Adrenal gland (tissue), 12 donors: ENCODE measurements around the gene ANKIB1. TPM values are rescaled to one million over a fixed set of nuclear protein-coding genes. Genes with fewer than 3 reads are reported as not detected.
"Not testable (repeated sequence)": the region's sequence is repeated elsewhere in the genome, so short reads cannot be mapped to it uniquely, and the experiment has no call there.

ENCODE experiments used
- DNase-seq, 7 donors: peaks; one replicate each; pipeline ENCODE4 v3.0.0-alpha.2; 2019 to 2020
- H3K27ac ChIP-seq, 5 donors: fragments of 200-600 bp; sonication (generic) in 4 of 5; 1 replicate in 3 of 5; 2 replicates in 2 of 5; pipeline versions ENCODE4 v1.5.1 to v1.8.0; 2016 to 2020; ENCODE audit warnings: mild to moderate bottlenecking in 1 of 5
- H3K27me3 ChIP-seq: fragments of 200-600 bp; 2 replicates; pipeline ENCODE4 v1.8.0; 2021
- H3K36me3 ChIP-seq, 2 donors: fragments of 200-600 bp; replicated peaks in 1 of 2; 1 replicate in 1 of 2; 2 replicates in 1 of 2; pipeline versions ENCODE4 v1.5.1 to v1.8.0; 2018 to 2022
- H3K4me1 ChIP-seq, 2 donors: fragments of 200-600 bp; replicated peaks in 1 of 2; 1 replicate in 1 of 2; 2 replicates in 1 of 2; pipeline versions ENCODE4 v1.5.1 to v1.8.0; 2018 to 2021
- H3K4me3 ChIP-seq, 4 donors: fragments of 200-600 bp; sonication (generic) in 3 of 4; one replicate each; pipeline ENCODE4 v1.5.1; 2016 to 2018
- H3K9me3 ChIP-seq, 3 donors: fragments of 200-600 bp; sonication (generic) in 1 of 3; replicated peaks in 1 of 3; 1 replicate in 2 of 3; 2 replicates in 1 of 3; pipeline versions ENCODE4 v1.5.1 to v1.8.0; 2016 to 2021
- POLR2A ChIP-seq, 2 donors: fragments of 450-650 bp; IDR thresholded peaks; one replicate each; pipeline ENCODE4 v1.6.1; 2017; ENCODE audit warnings: antibody characterized with exemption in 2 of 2, mild to moderate bottlenecking in 2 of 2, moderate library complexity in 1 of 2
- WGBS, 4 donors: extraction: QIAGEN DNeasy Blood & Tissue Kit in 2 of 4; methylation state at CpG; one replicate each; pipeline versions ENCODE4 v1.1.5 to v1.1.7; 2013 to 2017; 5-methylcytosine and 5-hydroxymethylcytosine counted together
- intact Hi-C, 2 donors: fragments of 100-400 bp; cut with DNase I; formaldehyde crosslinking; loops; one replicate each; pipeline versions ENCODE4 v1.14.1 to v1.15.0; 2022 to 2023
- polyA plus RNA-seq, 3 donors: library from polyadenylated mRNA; stranded (reverse); fragments of 200-250 nt in 2 of 3; fragments of 350-450 nt in 1 of 3; fragmentation: Illumina TruSeq in 1 of 3; extraction: RNeasy Lipid Tissue Mini Kit (QIAGEN cat#74804) in 1 of 3; gene quantifications; one replicate each; pipeline ENCODE4 v1.2.3, GENCODE V29; 2013 to 2014
- total RNA-seq, 9 donors: library from RNA; depleted of rRNA in 4 of 9; stranded (reverse); fragments of >200 nt in 4 of 9; fragments of 120-200 nt in 1 of 9; fragmentation: NEBNext Ultra II Directional in 1 of 9; extraction: Animal tissue kit (Norgen Biotek cat#: 25700) in 1 of 9; gene quantifications; one replicate each; pipeline versions ENCODE4 v1.1.0 to v1.2.4, GENCODE V29; 2013 to 2023
- TF ChIP-seq, protein P1 (sequence below), 6 experiments: fragments of 450-650 bp in 4 of 6; fragments of 200-600 bp in 2 of 6; sonication (generic) in 1 of 6; IDR thresholded peaks; 1 replicate in 5 of 6; 2 replicates in 1 of 6; pipeline versions ENCODE4 v1.5.1 to v1.8.0; 2016 to 2021; ENCODE audit warnings: antibody characterized with exemption in 6 of 6, mild to moderate bottlenecking in 2 of 6, moderate library complexity in 1 of 6
- donor health status: healthy with polysubstance abuse.
- donor health status: Bipolar disorder and iron deficiency.
- donor health status: DM: yes; HTN: yes; CAD: no.
- donor health status: DM: no; HTN: no; CAD: no.
- donor health status: DM: no; HTN: no; CAD: no.
- donor health status: DM: yes; HTN: yes; CAD: no.

ANKIB1 gene
- total and polyA plus RNA-seq, 12 donors, result 10.3 to 57.0 (median 42.9) TPM

DNA sequence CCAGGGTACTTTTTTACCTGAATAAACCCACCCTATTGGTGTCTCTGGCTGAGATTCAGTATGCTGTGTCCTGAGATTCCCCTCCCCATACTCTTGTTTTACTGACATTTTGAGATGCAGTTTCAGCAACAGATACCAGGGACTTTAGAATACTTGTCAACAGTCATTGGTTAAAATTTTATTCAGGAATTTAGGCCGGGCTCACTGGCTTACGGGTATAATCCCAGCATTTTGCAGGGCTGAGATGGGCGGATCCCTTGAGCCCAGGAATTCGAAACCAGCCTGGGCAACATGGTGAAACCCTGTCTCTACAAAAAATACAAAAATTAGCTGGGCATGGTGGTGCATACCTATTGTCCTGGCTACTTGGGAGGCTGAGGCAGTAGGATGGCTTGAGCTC is 111.5 kb downstream of the ANKIB1 start:
- no peak for TF ChIP-seq POLR2A (IDR thresholded peaks at IDR 0.05)
- TF ChIP-seq, protein P1, sequence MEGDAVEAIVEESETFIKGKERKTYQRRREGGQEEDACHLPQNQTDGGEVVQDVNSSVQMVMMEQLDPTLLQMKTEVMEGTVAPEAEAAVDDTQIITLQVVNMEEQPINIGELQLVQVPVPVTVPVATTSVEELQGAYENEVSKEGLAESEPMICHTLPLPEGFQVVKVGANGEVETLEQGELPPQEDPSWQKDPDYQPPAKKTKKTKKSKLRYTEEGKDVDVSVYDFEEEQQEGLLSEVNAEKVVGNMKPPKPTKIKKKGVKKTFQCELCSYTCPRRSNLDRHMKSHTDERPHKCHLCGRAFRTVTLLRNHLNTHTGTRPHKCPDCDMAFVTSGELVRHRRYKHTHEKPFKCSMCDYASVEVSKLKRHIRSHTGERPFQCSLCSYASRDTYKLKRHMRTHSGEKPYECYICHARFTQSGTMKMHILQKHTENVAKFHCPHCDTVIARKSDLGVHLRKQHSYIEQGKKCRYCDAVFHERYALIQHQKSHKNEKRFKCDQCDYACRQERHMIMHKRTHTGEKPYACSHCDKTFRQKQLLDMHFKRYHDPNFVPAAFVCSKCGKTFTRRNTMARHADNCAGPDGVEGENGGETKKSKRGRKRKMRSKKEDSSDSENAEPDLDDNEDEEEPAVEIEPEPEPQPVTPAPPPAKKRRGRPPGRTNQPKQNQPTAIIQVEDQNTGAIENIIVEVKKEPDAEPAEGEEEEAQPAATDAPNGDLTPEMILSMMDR (IDR thresholded peaks at IDR 0.05), result no peak
- Histone ChIP-seq H3K27ac (no peak overlapping the region), H3K4me1 (no peaks in the 10 kb centered on the region), H3K36me3 (peaks cover 0 to 11% of the 10 kb centered on the region in 2 donors), H3K9me3 (no peaks in the 10 kb centered on the region), H3K4me3 (no peak overlapping the region), H3K27me3 (no peaks in the 10 kb centered on the region)
- intact Hi-C loops, result no loop called here
- 97 to 100% (median 98%) methylated on average over 4 of the region's 4 CpGs for WGBS, 4 donors
- no peak for DNase-seq

GRCh38 chr7:92359179-92359578 is 113.4 kb downstream of the ANKIB1 start:
- H3K4me3 ChIP-seq, intact Hi-C loops, H3K9me3 ChIP-seq, H3K27ac ChIP-seq, H3K36me3 ChIP-seq, DNase-seq, H3K4me1 ChIP-seq, H3K27me3 ChIP-seq: not testable (repeated sequence)
- WGBS, 4 donors, result 89 to 99% (median 95%) methylated on average over 2 of the region's 2 CpGs

DNA sequence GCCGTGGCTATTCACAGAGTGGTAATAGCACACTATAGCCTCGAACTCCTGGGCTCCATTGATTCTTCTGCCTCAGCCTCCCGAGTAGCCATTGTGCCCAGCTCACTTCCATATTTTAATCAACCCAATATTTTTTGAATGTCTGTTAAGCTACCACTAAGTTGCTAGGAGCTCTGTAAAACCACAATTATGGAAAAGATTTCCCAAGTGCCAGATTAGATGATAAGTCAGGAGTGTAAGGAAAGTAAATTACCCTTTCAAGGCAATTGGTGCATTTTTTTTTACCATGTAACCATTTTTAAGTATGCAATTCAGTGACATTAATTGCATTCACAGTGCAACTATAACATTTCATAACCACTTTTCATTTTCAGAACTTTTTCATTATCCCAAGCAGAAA is 114.0 kb downstream of the ANKIB1 start:
- DNase-seq, result no peak
- intact Hi-C loops, result no loop called here
- no peak overlapping the region for H3K27ac ChIP-seq
- H3K36me3 ChIP-seq, result peaks cover 0 to 3% of the 10 kb centered on the region in 2 donors
- no peak overlapping the region for H3K4me3 ChIP-seq
- no peaks in the 10 kb centered on the region for H3K4me1 ChIP-seq
- H3K9me3 ChIP-seq, result no peaks in the 10 kb centered on the region
- TF ChIP-seq, protein P1 (IDR thresholded peaks at IDR 0.05), result no peak
- H3K27me3 ChIP-seq, result no peaks in the 10 kb centered on the region
- WGBS, 4 donors, result 88 to 99% (median 93%) methylated on average over 3 of the region's 3 CpGs

DNA sequence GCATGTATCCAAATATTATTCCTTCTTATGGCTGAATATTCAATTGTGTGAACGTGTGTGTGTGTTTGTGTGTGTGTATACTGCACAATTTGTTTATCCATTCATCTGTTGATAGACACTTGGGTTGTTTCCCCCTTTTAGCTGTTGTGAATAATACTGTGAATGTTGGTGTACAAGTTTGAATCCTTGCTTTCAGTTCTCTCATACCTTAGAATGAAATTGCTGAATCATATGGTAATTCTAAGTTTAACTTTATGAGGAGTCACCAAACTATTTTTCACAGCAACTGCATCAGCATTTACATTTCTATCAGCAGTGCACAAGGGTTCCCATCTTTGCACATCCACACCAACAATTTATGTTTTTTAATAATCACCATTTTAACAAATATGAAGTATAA is 114.6 kb downstream of the ANKIB1 start:
- Histone ChIP-seq H3K9me3 (no peaks in the 10 kb centered on the region), H3K4me3 (no peak overlapping the region), H3K27me3 (no peaks in the 10 kb centered on the region), H3K36me3 (peaks cover 0 to 3% of the 10 kb centered on the region in 2 donors), H3K4me1 (no peaks in the 10 kb centered on the region), H3K27ac (no peak overlapping the region)
- intact Hi-C loops, result no loop called here
- TF ChIP-seq POLR2A (IDR thresholded peaks at IDR 0.05), result no peak
- TF ChIP-seq, protein P1 (IDR thresholded peaks at IDR 0.05), result no peak
- 90 to 94% (median 91%) methylated on average over 1 of the region's 1 CpG for WGBS, 4 donors
- no peak for DNase-seq

- no peak for DNase-seq
- Histone ChIP-seq H3K4me3 (no peak overlapping the region), H3K9me3 (no peaks in the 10 kb centered on the region), H3K27ac (no peak overlapping the region), H3K36me3 (peaks cover 0 to 3% of the 10 kb centered on the region in 2 donors), H3K4me1 (peaks cover 0 to 3% of the 10 kb centered on the region in 2 donors), H3K27me3 (no peaks in the 10 kb centered on the region)
- intact Hi-C loops, result no loop called here
- no peak for TF ChIP-seq POLR2A (IDR thresholded peaks at IDR 0.05)
- TF ChIP-seq, protein P1 (IDR thresholded peaks at IDR 0.05), result no peak
- 91 to 96% (median 91%) methylated on average over 2 of the region's 2 CpGs for WGBS, 4 donors
Observed at GRCh38 chr7:92362131-92362530, 116.4 kb downstream of the ANKIB1 start.
